MCF 10A (cell line): ENCODE measurements around the gene HPSE. TPM values are rescaled to one million over a fixed set of nuclear protein-coding genes. Genes with fewer than 3 reads are reported as not detected.
"Not testable (repeated sequence)": the region's sequence is repeated elsewhere in the genome, so short reads cannot be mapped to it uniquely, and the experiment has no call there.

Experiments used
- BruUV-seq: library from RNA; stranded (reverse); fragments of 400-500 nt; replicated peaks from 2 replicates; lab custom pipeline; 2021; lab: Mats Ljungman, UMichigan
- CTCF ChIA-PET: fragments of 300-600 bp; sonication (Branson Sonifier 250); formaldehyde crosslinking; extraction: SDS; loops from one replicate; lab custom pipeline; 2021; ENCODE audit warnings: antibody characterized with exemption, inconsistent platforms; lab: Yijun Ruan, JAX
- POLR2A ChIA-PET: fragments of 300-600, 350-650 bp; sonication (Branson Sonifier 250); formaldehyde crosslinking; extraction: SDS; loops from one replicate; lab custom pipeline; 2020; ENCODE audit warnings: antibody characterized with exemption, inconsistent platforms; lab: Yijun Ruan, JAX
- DNase-seq: peaks from one replicate; pipeline ENCODE4 v3.0.0-alpha.2; 2018; ENCODE audit not compliant: unreplicated experiment
- H3K27ac Mint-ChIP-seq: one replicate; pipeline ENCODE4 v1.8.0; 2022; ENCODE audit warnings: mild to moderate bottlenecking, low read depth, mixed read lengths; ENCODE audit not compliant: unreplicated experiment
- H3K27me3 Mint-ChIP-seq: one replicate; pipeline ENCODE4 v1.8.0; 2022; ENCODE audit warnings: mixed read lengths; ENCODE audit not compliant: insufficient read depth, unreplicated experiment
- H3K36me3 Mint-ChIP-seq: one replicate; pipeline ENCODE4 v1.8.0; 2022; ENCODE audit warnings: mild to moderate bottlenecking, moderate library complexity, mixed read lengths; ENCODE audit not compliant: insufficient read depth, unreplicated experiment
- H3K4me1 Mint-ChIP-seq: one replicate; pipeline ENCODE4 v1.8.0; 2022; ENCODE audit warnings: mixed read lengths; ENCODE audit not compliant: insufficient read depth, unreplicated experiment
- H3K4me3 Mint-ChIP-seq: one replicate; pipeline ENCODE4 v1.8.0; 2022; ENCODE audit warnings: mild to moderate bottlenecking, moderate library complexity, mixed read lengths; ENCODE audit not compliant: unreplicated experiment
- H3K9me3 Mint-ChIP-seq: one replicate; pipeline ENCODE4 v1.8.0; 2022; ENCODE audit warnings: mixed read lengths; ENCODE audit not compliant: unreplicated experiment
- CTCF ChIP-seq: fragments of 200-600 bp; IDR thresholded peaks from one replicate; pipeline ENCODE4 v1.8.0; 2022; ENCODE audit warnings: antibody characterized with exemption, mild to moderate bottlenecking; ENCODE audit not compliant: unreplicated experiment
- intact Hi-C: fragments of 100-400 bp; cut with micrococcal nuclease; formaldehyde crosslinking; loops from 2 replicates; pipeline ENCODE4 v1.14.1; 2022
- total RNA-seq: library from RNA; stranded (reverse); gene quantifications from 2 replicates; pipeline ENCODE4 v1.2.3, GENCODE V29; 2022

Gene HPSE
- total RNA-seq, 1 experiment from 2014 or later: 5.5 TPM

DNA sequence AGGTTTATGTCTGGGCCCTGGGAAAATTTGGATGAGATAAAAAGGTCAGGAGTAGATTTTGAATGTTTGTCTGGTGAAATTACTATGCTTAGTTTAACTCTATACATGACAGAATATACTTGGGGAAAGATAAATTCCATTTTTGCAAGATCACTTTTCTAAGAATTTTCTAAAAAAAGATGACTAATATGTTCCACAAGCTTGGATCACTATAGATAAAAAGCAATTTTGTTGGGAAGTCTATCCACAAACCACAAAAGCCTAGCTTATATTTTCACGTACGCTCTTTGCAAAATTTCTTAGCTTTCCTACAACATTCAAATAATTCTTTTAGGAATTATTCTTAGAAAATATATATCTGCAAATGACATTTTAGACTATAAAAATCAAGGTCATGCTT is 29.5 kb downstream of the HPSE start:
- no peak for TF ChIP-seq CTCF
- BruUV-seq: no TSS peak
- intact Hi-C loops: no loop called here
- ChIA-PET POLR2A (interaction anchor here (0.6 to 0.8 kb wide), 2 partner anchors 86 to 292 kb away, joined by 3 to 5 read pairs; no protein-coding TSS in a partner anchor), CTCF (no interaction called here)
- Mint-ChIP-seq H3K4me1 (peaks cover 7% of the 10 kb centered on the region), H3K27ac (no peak overlapping the region), H3K36me3 (peaks cover 10% of the 10 kb centered on the region), H3K4me3 (no peak overlapping the region), H3K9me3 (no peaks in the 10 kb centered on the region), H3K27me3 (no peaks in the 10 kb centered on the region)
- DNase-seq: no peak

GRCh38 chr4:83297548-83298260 is 36.9 kb downstream of the HPSE start:
- H3K27ac Mint-ChIP-seq: no peak overlapping the region
- ChIA-PET CTCF (interaction anchor here (1.2 kb wide), 1 partner anchor 14 kb away, joined by 4 read pairs; the partner anchor contains the start of gene COQ2), POLR2A (no interaction called here)
- no peaks in the 10 kb centered on the region for H3K27me3 Mint-ChIP-seq
- no TSS peak for BruUV-seq
- no peaks in the 10 kb centered on the region for H3K36me3 Mint-ChIP-seq
- no peak overlapping the region for H3K4me3 Mint-ChIP-seq
- no peak for DNase-seq
- no peaks in the 10 kb centered on the region for H3K4me1 Mint-ChIP-seq
- no peaks in the 10 kb centered on the region for H3K9me3 Mint-ChIP-seq
- TF ChIP-seq CTCF: no peak
- intact Hi-C loops: no loop called here

GRCh38 chr4:83293305-83294046 is 41.2 kb downstream of the HPSE start:
- Mint-ChIP-seq H3K36me3 (no peaks in the 10 kb centered on the region), H3K9me3 (no peaks in the 10 kb centered on the region), H3K4me3 (no peak overlapping the region), H3K27ac (no peak overlapping the region), H3K27me3 (no peaks in the 10 kb centered on the region), H3K4me1 (no peaks in the 10 kb centered on the region)
- intact Hi-C loops: no loop called here
- ChIA-PET CTCF (interaction anchor here (1.1 to 1.2 kb wide), 3 partner anchors 8 to 11 kb away, joined by 3 to 5 read pairs (median 4); partner anchors contain the start of gene COQ2), POLR2A (interaction anchor here (0.7 to 1.2 kb wide), 4 partner anchors 9 to 258 kb away, joined by 3 to 4 read pairs (median 3); partner anchors contain the start of genes COPS4, COQ2, HELQ and MRPS18C)
- no TSS peak for BruUV-seq
- TF ChIP-seq CTCF: no peak
- DNase-seq: no peak

DNA sequence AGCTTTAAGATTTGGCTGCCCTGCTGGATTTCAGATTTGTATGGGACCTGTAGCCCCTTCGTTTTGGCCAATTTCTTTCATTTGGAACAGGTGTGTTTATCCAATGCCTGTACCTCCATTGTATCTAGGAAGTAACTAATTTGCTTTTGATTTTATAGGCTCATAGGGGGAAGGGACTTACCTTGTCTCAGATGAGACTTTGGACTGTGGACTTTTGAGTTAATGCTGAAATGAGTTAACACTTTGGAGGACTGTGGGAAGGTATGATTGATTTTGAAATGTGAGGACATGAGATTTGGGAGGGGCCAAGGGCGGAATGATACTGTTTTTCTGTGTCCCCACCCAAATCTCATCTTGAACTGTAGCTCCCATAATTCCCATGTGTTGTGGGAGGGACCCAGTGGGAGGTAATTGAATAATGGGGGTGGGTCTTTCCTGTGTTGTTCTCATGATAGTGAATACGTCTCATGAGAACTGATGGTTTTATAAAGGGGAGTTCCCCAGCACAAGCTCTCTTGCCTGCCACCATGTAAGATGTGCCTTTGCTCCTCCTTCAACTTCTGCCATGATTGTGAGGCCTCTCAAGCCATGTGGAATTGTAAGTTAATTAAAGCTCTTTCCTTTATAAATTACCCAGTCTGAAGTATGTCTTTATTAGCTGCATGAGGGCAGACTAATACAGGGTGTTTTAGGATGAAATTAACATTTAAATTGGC is 44.4 kb downstream of the HPSE start:
- POLR2A ChIA-PET: interaction anchor here (0.6 kb wide), 1 partner anchor 124 kb away, joined by 6 read pairs; no protein-coding TSS in a partner anchor
- BruUV-seq, H3K27me3 Mint-ChIP-seq, H3K4me3 Mint-ChIP-seq, H3K36me3 Mint-ChIP-seq, H3K4me1 Mint-ChIP-seq, H3K9me3 Mint-ChIP-seq, intact Hi-C loops, H3K27ac Mint-ChIP-seq, DNase-seq: not testable (repeated sequence)
- CTCF ChIA-PET: interaction anchor here (0.6 kb wide), 1 partner anchor 546 kb away, joined by 3 read pairs; no protein-coding TSS in a partner anchor

- DNase-seq, BruUV-seq, H3K27me3 Mint-ChIP-seq, H3K9me3 Mint-ChIP-seq, H3K36me3 Mint-ChIP-seq, CTCF ChIA-PET, H3K4me3 Mint-ChIP-seq, POLR2A ChIA-PET, H3K4me1 Mint-ChIP-seq, H3K27ac Mint-ChIP-seq: not testable (repeated sequence)
- intact Hi-C loops: loop anchor here (10.0 kb wide), 1 partner anchor 824 kb away; no protein-coding TSS in a partner anchor
These were observed 46.3 kb downstream of the HPSE start for GRCh38 chr4:83288381-83288780.
